Astrocyte of the cerebellum (primary cell): ENCODE results near the gene RABEP1.

Experiments used
- DNase-seq: peaks from one replicate; pipeline ENCODE4 v3.0.0-alpha.2; 2011; ENCODE audit warnings: low read depth
- H3K4me3 ChIP-seq: 2 replicates; pipeline ENCODE4 v1.5.1; 2011; ENCODE audit warnings: mild to moderate bottlenecking, low read depth, low read length, moderate library complexity
- CTCF ChIP-seq: IDR thresholded peaks from 2 replicates; pipeline ENCODE4 v1.5.1; 2012; ENCODE audit warnings: low read length, low read depth, moderate library complexity, mild to moderate bottlenecking; ENCODE audit errors: missing control alignments
- in situ Hi-C: cut with HindIII; loops from 2 replicates; pipeline ENCODE4 v1.10.0; 2017; ENCODE audit warnings: low sequenced_read_pairs

RABEP1 gene

DNA sequence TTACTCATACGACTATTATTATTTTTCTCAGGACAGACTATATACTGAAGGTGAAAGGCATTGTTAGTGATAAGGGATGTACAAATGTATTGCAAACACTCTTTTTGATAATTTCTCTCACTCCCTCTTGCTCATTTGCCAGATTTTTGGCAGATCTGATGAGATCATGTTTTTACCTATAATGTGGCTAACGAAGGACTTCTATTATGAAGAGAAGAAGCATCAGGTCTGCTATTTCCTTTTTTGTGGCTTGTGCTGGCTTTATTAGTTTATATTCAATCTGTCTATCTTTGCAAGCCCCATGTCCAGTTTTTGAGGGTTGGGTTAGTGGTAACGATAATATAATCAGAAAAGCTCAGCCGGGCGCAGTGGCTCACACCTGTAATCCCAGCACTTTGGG is 25.0 kb upstream of the RABEP1 start:
- DNase-seq: no peak
- in situ Hi-C loops: no loop called here
- H3K4me3 ChIP-seq: no peak overlapping the region
- no peak for TF ChIP-seq CTCF

GRCh38 chr17:5260542-5260941 is 21.5 kb upstream of the RABEP1 start:
- TF ChIP-seq CTCF: no peak
- H3K4me3 ChIP-seq: no peak overlapping the region
- no peak for DNase-seq
- in situ Hi-C loops: no loop called here

GRCh38 chr17:5262416-5262991 is 19.6 kb upstream of the RABEP1 start:
- no peak overlapping the region for H3K4me3 ChIP-seq
- in situ Hi-C loops: no loop called here
- no peak for TF ChIP-seq CTCF
- DNase-seq: no peak

DNA sequence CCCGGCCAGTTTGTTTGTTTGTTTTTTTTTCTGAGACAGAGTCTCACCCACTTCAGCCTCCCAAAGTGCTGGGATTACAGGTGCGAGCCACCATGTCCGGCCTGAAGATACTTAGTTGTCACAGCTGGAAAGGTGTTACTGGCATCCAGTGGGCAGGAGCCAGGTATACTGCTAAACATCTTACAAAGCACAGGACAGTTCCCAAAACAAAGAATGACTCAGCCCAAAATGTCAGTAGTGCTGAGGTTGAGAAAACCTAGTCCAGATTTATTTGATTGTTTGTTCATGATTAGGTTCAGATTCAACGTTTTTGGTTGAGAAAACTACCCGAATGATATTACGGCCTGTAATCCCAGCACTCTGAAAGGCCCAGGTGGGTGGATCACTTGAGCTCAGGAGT is 18.6 kb upstream of the RABEP1 start:
- in situ Hi-C loops: no loop called here
- no peak overlapping the region for H3K4me3 ChIP-seq
- no peak for DNase-seq
- TF ChIP-seq CTCF: no peak

- in situ Hi-C loops: no loop called here
- TF ChIP-seq CTCF: no peak
- DNase-seq: no peak
- no peak overlapping the region for H3K4me3 ChIP-seq
These were observed 17.2 kb upstream of the RABEP1 start for GRCh38 chr17:5264893-5265292.

DNA sequence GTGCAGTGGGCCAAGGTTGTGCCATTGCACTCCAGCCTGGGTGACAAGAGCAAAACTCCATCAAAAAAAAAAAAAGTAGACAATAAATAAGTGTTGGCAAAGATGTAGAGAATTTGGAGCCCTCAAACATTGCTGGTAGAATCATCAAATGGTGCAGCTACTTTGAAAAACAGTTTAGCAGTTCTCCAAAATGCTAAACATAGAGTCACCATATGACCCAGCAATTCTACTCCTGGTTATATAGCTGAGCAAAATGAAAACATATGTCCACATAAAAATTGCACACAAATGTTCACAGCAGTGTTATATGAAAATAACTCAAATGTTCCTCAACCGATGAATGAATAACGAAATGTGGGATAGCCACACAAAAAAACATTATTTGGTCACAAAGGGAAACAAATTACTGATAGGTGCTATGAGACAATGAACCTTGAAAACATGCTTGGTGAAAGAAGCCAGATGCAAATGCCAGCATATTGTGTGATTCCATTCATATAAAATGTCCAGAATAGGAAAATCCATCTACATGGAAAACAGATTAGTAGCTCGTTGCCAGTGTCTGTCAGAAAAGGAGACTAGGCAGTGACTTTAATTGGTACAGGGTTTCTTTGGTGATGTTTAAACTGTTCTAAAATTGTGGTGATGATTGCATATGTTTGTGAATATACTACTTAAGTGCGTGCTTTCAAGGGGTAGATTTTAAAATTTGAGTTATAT is 12.7 kb upstream of the RABEP1 start:
- in situ Hi-C loops: no loop called here

More for the DNA sequence above, 12.7 kb upstream of the RABEP1 start:
- H3K4me3 ChIP-seq: no peak overlapping the region
- DNase-seq: no peak
- TF ChIP-seq CTCF: no peak
